GM18511 (cell line): ENCODE data around the gene ATXN7.

Experiments used
- ATAC-seq: cut with Tn5 transposase; IDR thresholded peaks from one replicate; pipeline ENCODE4 v1.9.1; 2021; ENCODE audit warnings: mild to moderate bottlenecking, moderate library complexity; ENCODE audit not compliant: unreplicated experiment

The ATXN7 gene

GRCh38 chr3:64039332-64039731 lies 175.7 kb downstream of the ATXN7 start:
- no peak for ATAC-seq

DNA sequence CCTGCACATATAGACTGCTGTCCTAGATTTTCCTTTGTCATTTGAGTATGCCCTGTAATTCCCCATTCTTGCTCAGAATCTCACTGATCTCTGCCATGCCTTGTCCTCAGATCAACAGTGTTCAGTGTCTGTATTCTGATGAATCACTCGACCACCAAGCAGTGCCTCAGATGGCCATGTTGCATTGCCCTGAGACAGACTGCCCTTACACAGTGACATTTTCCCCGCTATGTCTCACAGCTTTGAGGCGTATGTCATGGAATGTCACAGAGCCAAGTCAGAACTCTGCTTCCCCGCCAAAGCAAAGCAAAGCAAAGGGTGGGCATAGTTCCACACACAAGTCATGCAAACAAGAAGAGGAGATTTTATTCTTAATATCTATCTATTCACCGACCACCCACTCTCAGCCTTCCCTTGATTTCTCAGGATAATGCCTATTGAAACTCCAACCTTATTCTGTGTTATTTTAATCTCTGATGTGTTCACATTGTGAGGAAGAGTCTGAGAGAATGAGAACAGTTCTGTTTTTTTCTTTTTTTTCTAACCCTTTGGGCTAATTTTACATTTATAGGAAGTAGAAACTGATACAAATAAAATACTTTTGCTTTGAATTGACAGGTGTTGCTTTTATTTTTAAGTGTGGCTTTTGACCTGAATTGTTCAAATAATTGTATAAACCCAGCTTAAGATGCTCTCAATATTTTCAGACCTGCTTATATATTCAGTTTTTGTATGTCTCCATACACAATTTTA lies 176.5 kb downstream of the ATXN7 start:
- no peak for ATAC-seq

DNA sequence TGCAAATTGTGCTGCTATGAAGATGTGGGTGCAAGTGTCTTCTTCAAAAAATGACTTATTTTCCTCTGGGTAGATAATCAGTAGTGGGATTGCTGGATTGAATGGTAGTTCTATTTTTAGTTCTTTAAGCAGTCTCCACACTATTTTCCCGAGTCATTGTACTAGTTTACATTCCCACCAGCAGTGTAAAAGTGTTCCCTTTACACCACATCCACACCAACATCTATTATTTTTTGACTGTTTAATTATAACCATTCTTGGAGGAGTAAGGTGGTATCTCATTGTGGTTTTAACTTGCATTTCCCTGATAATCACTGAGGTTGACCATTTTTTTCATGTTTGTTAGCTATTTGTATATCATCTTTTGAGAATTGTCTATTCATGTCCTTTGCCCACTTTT lies 179.3 kb downstream of the ATXN7 start:
- ATAC-seq, result no peak

GRCh38 chr3:64046592-64046991 lies 182.9 kb downstream of the ATXN7 start:
- ATAC-seq, result no peak

- ATAC-seq, result no peak
These were observed 183.4 kb downstream of the ATXN7 start for GRCh38 chr3:64046996-64047594.

GRCh38 chr3:64047787-64048186 lies 184.1 kb downstream of the ATXN7 start:
- no peak for ATAC-seq

DNA sequence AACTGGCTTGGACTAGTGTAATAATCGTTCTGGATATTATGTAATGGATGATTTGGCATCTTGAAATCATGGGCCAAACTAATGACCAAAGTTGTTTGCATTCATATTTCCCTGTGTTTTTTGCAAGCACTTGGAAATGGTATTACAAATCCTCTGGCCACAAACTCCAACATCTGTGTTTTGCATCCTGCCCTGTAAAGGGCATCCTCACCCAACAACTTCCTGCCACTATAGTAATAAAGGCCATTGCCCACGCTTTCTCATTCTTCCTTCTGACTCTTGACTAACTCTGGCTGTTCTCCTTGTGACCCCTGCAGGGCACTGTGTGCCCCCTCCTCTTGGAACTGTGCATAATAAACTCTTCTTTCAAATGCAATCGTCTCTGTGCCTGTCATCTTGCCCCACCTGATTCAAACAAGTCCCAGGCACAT lies 185.0 kb downstream of the ATXN7 start:
- ATAC-seq, result no peak

- ATAC-seq, result no peak
These were observed 185.5 kb downstream of the ATXN7 start for GRCh38 chr3:64049136-64049535.

DNA sequence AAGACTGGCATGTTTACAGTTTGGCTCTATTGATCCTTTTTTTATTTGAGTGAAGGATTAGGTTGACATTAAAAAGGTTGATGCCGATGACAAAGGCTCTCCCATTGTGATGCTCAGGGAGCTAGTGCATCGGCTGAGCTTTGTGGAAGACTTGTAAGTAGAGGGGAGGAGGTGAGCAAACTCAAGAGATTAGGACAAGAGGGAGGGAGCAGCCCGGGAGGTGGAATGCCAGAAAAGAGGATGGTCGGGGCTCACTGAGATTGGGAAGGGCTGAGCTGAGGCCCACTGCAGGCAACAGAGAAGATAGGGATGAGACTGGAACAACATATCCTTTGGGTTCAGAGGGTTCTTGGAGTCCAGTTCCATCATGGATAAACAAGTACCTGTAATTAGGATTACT lies 186.2 kb downstream of the ATXN7 start:
- ATAC-seq, result no peak
